HepG2 (cell line): ENCODE results near the gene NSF. TPM values are rescaled to one million over a fixed set of nuclear protein-coding genes. Genes with fewer than 3 reads are reported as not detected.

Experiments used
- AGO2 ChIP-seq: fragments of 200-400 bp; formaldehyde crosslinking; optimal IDR thresholded peaks from 2 replicates; pipeline ENCODE3; 2017; ENCODE audit warnings: mild to moderate bottlenecking, low read depth, low read length, moderate library complexity
- BORCS8-MEF2B ChIP-seq: sonication (generic); formaldehyde crosslinking; IDR thresholded peaks from 2 replicates; pipeline ENCODE4 v1.8.0; 2022; ENCODE audit warnings: mild to moderate bottlenecking, missing genetic modification reagents
- ETV6 ChIP-seq: sonication (generic); formaldehyde crosslinking; conservative IDR thresholded peaks from 2 replicates; pipeline ENCODE4 v1.4.0; 2020; ENCODE audit warnings: missing genetic modification reagents
- NFE2L1 ChIP-seq: sonication (generic); formaldehyde crosslinking; IDR thresholded peaks from 2 replicates; pipeline ENCODE4 v1.4.0; 2020; ENCODE audit warnings: missing genetic modification reagents, mild to moderate bottlenecking, borderline replicate concordance
- NR2F1 ChIP-seq, 2 experiments: fragments of 450-650 bp in 1 of 2; formaldehyde crosslinking in 1 of 2; IDR thresholded peaks; 2 replicates each; pipeline versions ENCODE4 v1.5.0 to v1.6.1; 2016 to 2020; ENCODE audit warnings: mild to moderate bottlenecking in 1 of 2, missing compliant biosample characterization in 1 of 2, missing genetic modification reagents in 1 of 2, moderate library complexity in 1 of 2
- PHF5A ChIP-seq: IDR thresholded peaks from one replicate; pipeline ENCODE4 v1.6.1; 2018; ENCODE audit warnings: low read depth, missing genetic modification reagents; ENCODE audit not compliant: unreplicated experiment
- SIN3A ChIP-seq: IDR thresholded peaks from 2 replicates; pipeline ENCODE4 v1.6.1; 2011; ENCODE audit warnings: low read depth, mild to moderate bottlenecking, control low read depth, low read length, borderline replicate concordance
- SNAPC5 ChIP-seq: sonication (generic); formaldehyde crosslinking; IDR thresholded peaks from 2 replicates; pipeline ENCODE4 v1.8.1; 2023; ENCODE audit warnings: mild to moderate bottlenecking, missing genetic modification reagents, borderline replicate concordance
- TMF1 ChIP-seq: sonication (generic); formaldehyde crosslinking; IDR thresholded peaks from 2 replicates; pipeline ENCODE4 v1.8.1; 2022; ENCODE audit warnings: low read depth, missing genetic modification reagents
- YY1 ChIP-seq: IDR thresholded peaks from 2 replicates; pipeline ENCODE4 v1.6.1; 2011; ENCODE audit warnings: low read length, low read depth, moderate library complexity, mild to moderate bottlenecking; ENCODE audit not compliant: insufficient read depth, insufficient replicate concordance
- ZBTB38 ChIP-seq: sonication (generic); formaldehyde crosslinking; IDR thresholded peaks from 2 replicates; pipeline ENCODE4 v1.5.1; 2020; ENCODE audit warnings: mild to moderate bottlenecking, missing genetic modification reagents
- ZFP91 ChIP-seq: sonication (generic); formaldehyde crosslinking; IDR thresholded peaks from 2 replicates; pipeline ENCODE4 v1.9.0; 2022; ENCODE audit warnings: missing genetic modification reagents, mild to moderate bottlenecking, borderline replicate concordance
- ZIK1 ChIP-seq: sonication (generic); formaldehyde crosslinking; IDR thresholded peaks from 2 replicates; pipeline ENCODE4 v1.5.0; 2020; ENCODE audit warnings: mild to moderate bottlenecking, low read depth, missing genetic modification reagents, borderline replicate concordance
- ZNF20 ChIP-seq: sonication (generic); formaldehyde crosslinking; IDR thresholded peaks from 2 replicates; pipeline ENCODE4 v1.4.0; 2020; ENCODE audit warnings: mild to moderate bottlenecking, moderate library complexity, missing genetic modification reagents
- ZNF296 ChIP-seq: sonication (generic); formaldehyde crosslinking; conservative IDR thresholded peaks from 2 replicates; pipeline ENCODE4 v1.5.0; 2020; ENCODE audit warnings: mild to moderate bottlenecking, missing genetic modification reagents
- polyA plus RNA-seq, 8 experiments: library from polyadenylated mRNA; depleted of rRNA in 3 of 8; stranded (reverse) in 7 of 8; unstranded in 1 of 8; fragments of >200 nt; fragmentation: Illumina TruSeq in 4 of 8; extraction: Trizol in 4 of 8; gene quantifications; 2 replicates each; pipeline versions ENCODE4 v1.2.1 to v1.2.3, GENCODE V29; 2011 to 2016; ENCODE audit warnings: low read depth in 4 of 8, missing spikeins in 1 of 8, mixed read lengths in 1 of 8; ENCODE audit not compliant: insufficient read depth in 1 of 8
- total RNA-seq, 5 experiments: library from RNA; depleted of rRNA; stranded (reverse); fragments of >200 nt; fragmentation: Illumina TruSeq; extraction: Trizol; gene quantifications; 2 replicates each; pipeline ENCODE4 v1.2.3, GENCODE V29; 2016; ENCODE audit warnings: low read depth in 1 of 5
- TF ChIP-seq, protein P1 (sequence below): sonication (generic); formaldehyde crosslinking; IDR thresholded peaks from 2 replicates; pipeline ENCODE4 v1.4.0; 2020; ENCODE audit warnings: low read depth, missing genetic modification reagents
- TF ChIP-seq, protein P2 (sequence below): IDR thresholded peaks from 2 replicates; pipeline ENCODE4 v1.6.1; 2012; ENCODE audit warnings: low read depth, low read length, improper control_type of control experiment
- TF ChIP-seq, protein P3 (sequence below), 2 experiments: sonication (generic) in 1 of 2; formaldehyde crosslinking in 1 of 2; IDR thresholded peaks; 2 replicates each; pipeline versions ENCODE4 v1.5.1 to v1.6.1; 2011 to 2020; ENCODE audit warnings: borderline replicate concordance in 1 of 2, low read depth in 1 of 2, low read length in 1 of 2, mild to moderate bottlenecking in 1 of 2, missing genetic modification reagents in 1 of 2, moderate library complexity in 1 of 2

NSF gene
- total and polyA plus RNA-seq, 2 of the 13 experiments (the other 11 are each of a cell fraction or from before 2014, with no cell fraction given) = 21.9 to 37.8 TPM

DNA sequence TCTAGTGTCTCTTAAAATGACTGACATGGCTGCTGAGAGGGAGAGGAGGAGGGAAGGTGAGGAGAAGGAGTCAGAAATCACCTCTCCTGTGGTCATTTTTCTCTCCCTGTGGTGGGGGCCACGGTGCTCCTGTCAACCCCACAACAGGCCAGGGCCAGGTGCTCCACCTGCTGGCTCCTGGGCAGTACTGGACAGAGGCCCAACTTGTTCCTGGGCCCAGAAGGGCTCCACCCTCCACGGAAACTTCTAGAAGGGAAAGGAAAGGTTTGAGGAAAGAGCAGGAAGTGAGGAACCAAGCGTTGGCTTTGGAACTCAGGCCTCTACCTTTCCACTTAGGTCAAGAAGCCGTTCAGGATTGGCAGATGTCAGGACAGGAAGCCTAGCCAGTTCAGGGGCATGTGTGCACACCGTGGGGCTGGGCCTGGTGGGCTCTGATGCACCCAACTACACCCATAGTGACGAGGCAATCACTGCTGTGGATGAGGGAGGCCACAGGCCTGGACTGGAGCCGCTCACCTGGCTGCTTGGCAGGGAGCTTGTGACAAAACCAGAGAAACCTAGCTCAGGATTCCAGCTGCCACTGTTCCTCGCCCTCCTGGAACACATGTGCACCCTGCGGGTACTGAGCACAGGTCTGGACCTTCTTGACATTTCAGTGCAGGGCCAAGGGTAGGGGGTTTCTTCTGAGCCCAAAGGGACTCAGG, 191.9 kb downstream of the NSF start (continued):
- TF ChIP-seq YY1 (peak; percentile 29), ETV6 (CRISPR knock-in tag) (0 out of 2 replicates have a peak, but pooled peaks have one; percentile 61), BORCS8-MEF2B (CRISPR knock-in tag) (peak; percentile 59; the same call in 1 of the 2 replicates), PHF5A (no peak), AGO2 (no peak), ZIK1 (CRISPR knock-in tag) (0 out of 2 replicates have a peak, but pooled peaks have one; percentile 47), ZNF20 (CRISPR knock-in tag) (no peak), NFE2L1 (CRISPR knock-in tag) (no peak), ZBTB38 (no peak), SNAPC5 (no peak), SIN3A (no peak), ZNF296 (no peak), NR2F1 (CRISPR knock-in tag; IDR thresholded peaks at IDR 0.05) (no peak; a peak in 1 of 4 replicates), ZFP91 (CRISPR knock-in tag) (peak; percentile 59; the same call in 1 of the 2 replicates), TMF1 (CRISPR knock-in tag) (no peak)
- TF ChIP-seq, protein P1, sequence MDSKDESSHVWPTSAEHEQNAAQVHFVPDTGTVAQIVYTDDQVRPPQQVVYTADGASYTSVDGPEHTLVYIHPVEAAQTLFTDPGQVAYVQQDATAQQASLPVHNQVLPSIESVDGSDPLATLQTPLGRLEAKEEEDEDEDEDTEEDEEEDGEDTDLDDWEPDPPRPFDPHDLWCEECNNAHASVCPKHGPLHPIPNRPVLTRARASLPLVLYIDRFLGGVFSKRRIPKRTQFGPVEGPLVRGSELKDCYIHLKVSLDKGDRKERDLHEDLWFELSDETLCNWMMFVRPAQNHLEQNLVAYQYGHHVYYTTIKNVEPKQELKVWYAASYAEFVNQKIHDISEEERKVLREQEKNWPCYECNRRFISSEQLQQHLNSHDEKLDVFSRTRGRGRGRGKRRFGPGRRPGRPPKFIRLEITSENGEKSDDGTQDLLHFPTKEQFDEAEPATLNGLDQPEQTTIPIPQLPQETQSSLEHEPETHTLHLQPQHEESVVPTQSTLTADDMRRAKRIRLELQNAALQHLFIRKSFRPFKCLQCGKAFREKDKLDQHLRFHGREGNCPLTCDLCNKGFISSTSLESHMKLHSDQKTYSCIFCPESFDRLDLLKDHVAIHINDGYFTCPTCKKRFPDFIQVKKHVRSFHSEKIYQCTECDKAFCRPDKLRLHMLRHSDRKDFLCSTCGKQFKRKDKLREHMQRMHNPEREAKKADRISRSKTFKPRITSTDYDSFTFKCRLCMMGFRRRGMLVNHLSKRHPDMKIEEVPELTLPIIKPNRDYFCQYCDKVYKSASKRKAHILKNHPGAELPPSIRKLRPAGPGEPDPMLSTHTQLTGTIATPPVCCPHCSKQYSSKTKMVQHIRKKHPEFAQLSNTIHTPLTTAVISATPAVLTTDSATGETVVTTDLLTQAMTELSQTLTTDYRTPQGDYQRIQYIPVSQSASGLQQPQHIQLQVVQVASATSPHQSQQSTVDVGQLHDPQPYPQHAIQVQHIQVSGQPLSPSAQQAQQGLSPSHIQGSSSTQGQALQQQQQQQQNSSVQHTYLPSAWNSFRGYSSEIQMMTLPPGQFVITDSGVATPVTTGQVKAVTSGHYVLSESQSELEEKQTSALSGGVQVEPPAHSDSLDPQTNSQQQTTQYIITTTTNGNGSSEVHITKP (CRISPR knock-in tag) = no peak; the same call in 1 of the 2 replicates
- TF ChIP-seq, protein P2, sequence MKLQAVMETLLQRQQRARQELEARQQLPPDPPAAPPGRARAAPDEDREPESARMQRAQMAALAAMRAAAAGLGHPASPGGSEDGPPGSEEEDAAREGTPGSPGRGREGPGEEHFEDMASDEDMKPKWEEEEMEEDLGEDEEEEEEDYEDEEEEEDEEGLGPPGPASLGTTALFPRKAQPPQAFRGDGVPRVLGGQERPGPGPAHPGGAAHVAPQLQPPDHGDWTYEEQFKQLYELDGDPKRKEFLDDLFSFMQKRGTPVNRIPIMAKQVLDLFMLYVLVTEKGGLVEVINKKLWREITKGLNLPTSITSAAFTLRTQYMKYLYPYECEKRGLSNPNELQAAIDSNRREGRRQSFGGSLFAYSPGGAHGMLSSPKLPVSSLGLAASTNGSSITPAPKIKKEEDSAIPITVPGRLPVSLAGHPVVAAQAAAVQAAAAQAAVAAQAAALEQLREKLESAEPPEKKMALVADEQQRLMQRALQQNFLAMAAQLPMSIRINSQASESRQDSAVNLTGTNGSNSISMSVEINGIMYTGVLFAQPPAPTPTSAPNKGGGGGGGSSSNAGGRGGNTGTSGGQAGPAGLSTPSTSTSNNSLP = no peak
- TF ChIP-seq, protein P3, sequence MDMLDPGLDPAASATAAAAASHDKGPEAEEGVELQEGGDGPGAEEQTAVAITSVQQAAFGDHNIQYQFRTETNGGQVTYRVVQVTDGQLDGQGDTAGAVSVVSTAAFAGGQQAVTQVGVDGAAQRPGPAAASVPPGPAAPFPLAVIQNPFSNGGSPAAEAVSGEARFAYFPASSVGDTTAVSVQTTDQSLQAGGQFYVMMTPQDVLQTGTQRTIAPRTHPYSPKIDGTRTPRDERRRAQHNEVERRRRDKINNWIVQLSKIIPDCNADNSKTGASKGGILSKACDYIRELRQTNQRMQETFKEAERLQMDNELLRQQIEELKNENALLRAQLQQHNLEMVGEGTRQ (IDR thresholded peaks at IDR 0.05; ENCODE audit: low read depth, low read length) = no peak
- TF ChIP-seq, protein P3 (CRISPR knock-in tag; IDR thresholded peaks at IDR 0.05; ENCODE audit: borderline replicate concordance) = no peak
